G401.6 (cell line): ENCODE measurements around the gene PRKD1.

ENCODE experiments used
- FAIRE-seq: peaks from 2 replicates; lab custom pipeline; 2012; peaks lifted over from hg19 to GRCh38; lab: Jason Lieb, UNC

PRKD1 gene

DNA sequence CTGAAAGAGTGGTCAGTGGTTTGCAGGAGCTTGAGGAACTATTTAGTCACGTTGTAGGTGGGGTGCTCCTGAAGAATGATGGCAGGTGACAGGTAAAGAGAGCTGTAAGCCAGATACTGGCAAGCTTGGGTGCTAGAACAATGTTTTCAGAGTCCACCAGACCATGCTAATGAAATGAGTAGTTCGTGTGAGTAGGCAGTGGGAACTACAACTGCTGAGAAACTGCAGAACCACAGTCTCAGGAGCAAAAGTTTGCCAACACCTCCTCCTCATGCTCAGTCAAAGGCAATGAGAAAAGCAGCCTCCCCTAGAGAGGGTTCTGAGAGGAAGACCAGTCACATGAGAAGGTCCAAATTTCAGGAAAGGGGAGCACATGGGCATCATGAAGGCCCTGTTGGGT, 91.3 kb downstream of the PRKD1 start:
- no peak for FAIRE-seq

DNA sequence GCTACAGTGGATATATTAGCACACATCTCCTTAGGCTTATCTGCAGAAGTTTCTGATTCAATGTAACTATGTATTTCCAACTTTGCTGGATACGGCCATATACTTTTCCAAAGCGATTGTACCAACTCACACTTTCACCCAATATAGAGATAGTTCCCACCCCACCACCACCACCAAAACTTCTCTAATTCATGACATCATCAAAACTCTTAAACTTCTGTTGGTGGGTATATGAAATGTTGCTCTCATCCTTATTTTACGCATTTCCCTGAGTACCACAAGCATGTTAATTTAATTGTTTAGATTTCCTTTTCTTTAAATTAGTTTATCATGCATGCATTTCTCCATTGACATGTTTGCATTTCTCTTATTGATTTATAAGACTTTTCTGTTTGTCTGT, 95.6 kb downstream of the PRKD1 start:
- no peak for FAIRE-seq

DNA sequence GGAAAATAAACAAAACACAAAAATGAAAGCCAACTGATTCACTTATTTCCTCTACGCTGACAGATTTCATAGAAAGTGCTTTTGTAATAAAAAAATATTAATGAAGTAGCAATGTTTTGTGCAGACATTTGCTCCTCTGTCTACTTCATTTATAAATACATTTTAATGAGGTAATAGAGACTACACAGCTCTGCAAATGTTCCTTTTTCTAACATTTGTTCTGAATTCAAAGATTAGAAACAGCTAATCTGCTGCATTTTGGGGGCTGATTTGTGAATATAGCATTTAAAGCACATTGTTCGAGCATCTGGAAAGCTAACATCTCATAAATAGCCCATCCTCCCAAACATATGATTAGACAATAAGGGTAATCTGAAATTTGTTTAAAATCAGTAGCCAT, 97.8 kb downstream of the PRKD1 start:
- no peak for FAIRE-seq

DNA sequence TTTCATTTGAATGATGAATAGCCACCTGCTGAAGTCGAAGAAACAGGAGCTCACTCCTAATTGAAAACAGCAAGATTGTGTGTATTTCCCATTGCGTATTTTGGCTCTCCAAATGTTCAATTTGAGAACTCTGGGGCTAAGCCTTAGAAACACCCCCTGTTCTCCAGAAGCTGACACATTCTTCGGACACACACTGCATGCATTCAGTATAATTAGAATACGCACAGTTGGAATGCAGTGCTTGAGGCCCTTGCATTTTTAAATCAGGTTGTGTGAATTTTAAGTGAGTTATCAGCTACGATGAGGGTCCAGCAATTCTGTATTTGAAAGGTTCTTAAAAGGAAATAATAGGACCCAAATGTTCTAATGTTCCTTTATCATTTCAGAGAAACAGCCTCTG, 103.8 kb downstream of the PRKD1 start:
- FAIRE-seq: no peak

DNA sequence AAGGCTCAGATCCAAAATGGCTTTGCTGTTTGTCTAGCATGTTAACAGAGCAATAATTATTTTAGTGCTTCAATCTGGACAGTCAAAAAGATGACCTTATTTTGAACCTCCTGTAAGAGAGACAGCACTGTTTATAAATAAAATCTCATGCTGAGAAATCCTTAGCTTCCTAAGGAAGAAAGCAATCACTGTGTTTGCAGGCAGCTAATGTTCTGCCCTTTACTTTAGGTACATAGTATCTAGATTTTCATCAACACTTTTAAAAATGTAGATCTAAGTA, 105.3 kb downstream of the PRKD1 start:
- no peak for FAIRE-seq

DNA sequence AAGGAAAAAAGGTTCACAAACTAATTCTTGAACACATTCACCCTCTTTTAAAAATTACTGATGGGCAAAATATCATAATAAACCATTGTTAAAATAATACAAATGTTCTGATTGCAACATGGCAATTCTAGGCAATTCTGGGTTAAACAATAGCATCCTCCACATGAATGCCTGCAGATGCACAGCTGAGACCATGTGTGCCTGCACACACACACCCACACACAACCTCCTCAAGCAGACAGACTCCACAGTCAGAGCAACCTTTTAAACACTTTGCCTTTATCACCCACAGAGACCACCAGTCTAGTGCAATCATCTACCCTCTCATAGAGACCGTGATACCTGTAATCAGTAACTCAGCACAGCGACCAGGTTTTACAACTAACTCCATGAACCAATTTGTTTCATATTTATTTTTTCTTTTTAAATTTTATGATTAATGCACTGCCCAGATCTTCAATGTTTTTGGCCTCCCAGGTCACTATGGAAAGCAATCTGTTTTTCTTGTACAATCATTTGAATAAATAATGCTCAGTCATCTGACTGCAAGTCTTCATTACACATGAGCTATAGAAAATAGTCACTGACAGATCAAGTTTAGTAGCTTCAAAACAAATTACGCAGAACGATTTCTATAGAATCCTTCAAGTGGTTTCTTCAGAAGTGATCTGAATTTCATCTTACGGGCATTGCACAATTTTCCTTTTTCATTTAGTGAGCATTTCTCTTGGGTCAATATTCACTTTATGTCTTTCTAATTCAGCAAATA, 105.8 kb downstream of the PRKD1 start:
- FAIRE-seq: no peak

DNA sequence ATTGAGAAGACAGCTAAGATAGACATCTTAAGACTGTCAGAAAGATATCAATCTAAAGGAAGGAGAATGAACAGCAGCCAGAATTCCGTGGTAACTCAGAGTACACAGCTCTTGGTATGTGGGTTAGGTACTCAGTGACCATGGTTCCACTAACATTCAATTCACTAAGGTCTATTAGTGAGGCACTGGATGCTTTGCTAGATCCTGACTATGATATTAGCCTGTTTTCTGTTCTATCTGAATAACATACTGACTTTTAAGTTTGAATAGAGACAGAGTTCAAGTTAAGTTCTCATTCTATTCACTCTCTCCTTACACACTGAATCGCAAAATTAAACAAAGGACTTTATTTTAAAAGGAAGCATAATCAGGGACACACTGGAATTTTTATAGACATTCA, 106.4 kb downstream of the PRKD1 start:
- no peak for FAIRE-seq

DNA sequence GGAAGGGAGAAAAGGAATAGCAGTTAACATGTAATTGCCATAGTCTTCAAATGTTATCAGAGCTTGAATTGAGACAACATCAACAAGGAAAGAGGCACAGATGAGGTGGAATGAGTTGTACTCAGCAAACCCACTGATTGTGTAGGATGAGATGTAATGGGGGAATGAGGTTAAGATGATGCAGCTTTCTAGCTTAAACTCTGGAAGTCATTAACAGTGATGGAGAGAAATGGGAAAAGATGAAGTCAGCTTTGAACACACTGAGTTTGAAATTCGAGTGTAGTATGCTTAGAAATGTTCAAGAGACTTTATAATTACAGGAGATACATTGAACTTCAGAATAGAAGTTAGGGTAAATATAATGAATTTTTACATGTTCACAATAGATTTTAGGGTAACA, 106.9 kb downstream of the PRKD1 start:
- FAIRE-seq: no peak

DNA sequence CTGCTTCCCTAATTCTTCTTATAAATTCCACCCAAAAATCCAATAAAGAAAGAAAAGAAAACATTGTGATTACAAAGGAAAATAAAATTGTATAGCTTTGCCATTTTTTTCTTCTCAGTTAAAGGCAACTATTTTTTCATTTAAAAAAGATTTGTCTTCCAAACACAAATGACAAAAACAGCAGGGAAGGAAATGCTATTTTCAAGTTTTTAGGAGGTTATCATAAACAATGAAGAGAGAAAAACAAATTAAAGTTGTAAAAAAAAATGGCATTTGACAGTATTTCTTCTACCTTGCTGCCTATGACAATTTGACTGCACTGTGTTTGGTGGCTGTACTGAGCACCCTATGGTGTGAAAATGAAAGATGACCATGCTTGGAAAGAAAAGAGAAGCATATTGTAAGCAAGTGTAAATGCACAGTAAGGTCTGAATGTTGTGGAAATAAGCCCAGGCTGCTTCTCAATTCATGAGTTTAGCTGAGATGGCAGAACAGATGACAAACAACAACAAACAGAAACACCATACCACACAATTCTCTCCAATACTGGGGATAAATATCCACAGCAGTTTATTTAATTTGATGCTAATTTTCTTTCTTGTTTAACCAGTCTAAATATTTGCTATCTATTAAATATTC, 109.8 kb downstream of the PRKD1 start:
- FAIRE-seq: no peak

DNA sequence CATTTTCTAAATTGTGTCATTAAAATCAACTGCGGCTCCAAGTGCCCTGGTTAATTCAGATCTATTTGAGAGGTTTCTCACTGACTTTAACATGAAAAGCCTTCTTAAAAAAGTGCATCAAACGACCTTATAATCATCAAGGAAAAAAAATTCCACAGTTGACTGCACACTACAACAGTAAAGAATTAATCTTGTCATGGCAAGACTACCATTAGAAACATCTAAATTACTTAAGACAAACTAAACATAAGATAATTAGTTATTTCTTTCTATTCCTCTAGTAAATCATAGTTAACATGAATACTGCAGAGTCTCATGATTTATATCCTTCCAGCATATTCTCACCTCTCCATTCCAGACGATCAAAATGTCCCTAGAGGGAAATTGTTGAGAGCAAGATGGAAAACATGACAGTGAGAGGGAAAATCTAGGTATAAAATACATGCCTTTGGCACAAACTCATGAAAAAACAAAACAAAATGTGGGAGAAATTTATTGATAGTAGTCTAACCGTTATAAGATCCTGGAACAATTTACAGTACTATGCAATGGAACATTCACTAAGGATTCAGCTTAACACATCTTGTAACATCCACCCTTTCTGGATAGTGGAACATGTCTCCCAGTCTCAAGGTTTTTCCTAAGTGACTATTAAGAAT, 112.5 kb downstream of the PRKD1 start:
- FAIRE-seq: no peak

DNA sequence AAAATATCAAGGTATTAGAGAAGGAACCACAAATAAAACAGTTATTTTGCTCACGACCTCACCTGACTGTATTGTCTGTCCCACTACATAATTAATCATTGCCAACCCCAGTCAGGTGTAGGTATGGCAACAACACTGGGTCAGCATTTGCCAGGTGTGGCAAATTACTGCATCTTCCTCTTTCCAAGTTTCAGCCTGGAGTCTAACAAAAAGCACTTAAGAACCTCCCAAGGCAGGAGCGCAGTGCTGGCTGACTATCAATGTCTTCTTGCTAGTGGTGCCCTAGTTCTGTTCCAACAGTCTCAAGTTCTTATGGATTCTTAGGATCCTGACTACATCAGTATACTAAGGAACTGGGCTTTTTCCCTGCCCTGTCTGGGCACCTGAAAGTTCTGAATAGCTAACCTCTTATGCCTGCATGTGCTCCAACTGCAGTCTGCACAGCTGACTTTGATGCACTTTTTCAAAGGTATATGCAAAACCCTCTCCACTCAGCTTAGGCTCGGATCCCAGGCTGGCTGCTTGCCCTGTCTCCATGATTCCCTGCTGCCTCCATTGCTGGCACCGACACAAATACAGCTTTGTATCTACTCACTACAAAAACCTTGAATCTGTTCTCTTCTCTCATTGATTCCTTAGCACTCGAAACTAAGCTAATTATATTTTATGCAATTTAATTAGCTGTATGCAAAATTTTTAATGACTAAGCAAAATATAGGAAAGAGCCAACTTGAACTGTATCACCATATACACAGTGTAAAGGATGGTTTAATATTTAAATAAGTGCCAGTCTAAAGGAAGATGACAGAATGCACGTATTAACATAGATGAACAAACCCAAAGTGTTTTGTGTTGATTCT, 113.3 kb downstream of the PRKD1 start:
- no peak for FAIRE-seq

DNA sequence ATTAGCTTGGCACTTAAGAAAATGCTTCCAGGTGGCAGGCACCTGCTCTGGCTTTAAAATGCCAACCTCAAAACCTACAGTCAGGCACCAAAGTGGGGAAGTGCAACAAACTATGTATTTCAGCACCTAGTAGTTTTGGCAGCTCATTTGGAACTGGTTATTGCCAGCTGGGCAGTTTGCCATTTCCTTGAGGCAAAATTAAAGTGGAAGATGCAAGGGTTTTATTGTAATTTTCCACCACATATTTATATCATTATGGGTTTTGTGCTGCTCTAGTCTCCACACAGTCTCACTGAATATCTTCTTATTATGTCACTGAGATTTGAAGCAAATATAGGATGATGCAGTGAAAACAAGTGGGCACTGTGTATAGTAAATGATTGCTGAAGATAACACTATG, 117.0 kb downstream of the PRKD1 start:
- no peak for FAIRE-seq

DNA sequence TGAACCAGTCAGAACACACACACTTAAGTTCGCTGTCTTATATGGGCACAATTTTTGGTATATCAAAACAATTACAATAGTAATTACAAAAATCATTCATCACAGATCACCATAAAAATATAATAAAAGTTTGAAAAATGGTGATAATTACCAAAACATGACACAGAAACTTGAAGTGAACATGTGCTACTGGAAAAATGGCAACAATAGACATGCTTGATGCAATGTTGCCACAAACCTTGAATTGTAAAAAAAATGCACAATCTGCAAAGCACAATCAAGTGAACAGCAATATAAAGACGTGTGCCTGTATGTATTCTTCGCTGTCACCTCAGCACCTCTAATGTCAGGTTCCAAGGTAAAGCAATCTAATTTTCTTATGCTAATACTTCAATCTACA, 117.6 kb downstream of the PRKD1 start:
- no peak for FAIRE-seq

DNA sequence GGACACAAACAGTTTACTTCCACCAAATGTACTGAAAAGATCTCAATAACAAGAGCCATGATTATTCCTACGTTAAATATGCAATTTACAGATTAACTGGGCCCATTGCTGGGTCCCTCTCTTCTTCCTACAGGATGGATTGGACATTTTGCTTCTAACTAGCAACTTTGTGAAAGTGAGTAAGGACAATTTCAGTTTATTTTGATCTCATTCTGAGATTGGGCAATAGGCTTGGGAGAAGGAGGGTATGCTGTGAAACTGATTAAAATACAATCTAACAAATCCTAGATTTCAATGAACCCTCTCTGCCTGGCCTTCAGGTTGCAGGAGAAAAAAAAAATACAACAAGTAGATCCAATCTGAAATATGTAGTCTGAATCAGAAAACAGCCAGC, 121.5 kb downstream of the PRKD1 start:
- no peak for FAIRE-seq

DNA sequence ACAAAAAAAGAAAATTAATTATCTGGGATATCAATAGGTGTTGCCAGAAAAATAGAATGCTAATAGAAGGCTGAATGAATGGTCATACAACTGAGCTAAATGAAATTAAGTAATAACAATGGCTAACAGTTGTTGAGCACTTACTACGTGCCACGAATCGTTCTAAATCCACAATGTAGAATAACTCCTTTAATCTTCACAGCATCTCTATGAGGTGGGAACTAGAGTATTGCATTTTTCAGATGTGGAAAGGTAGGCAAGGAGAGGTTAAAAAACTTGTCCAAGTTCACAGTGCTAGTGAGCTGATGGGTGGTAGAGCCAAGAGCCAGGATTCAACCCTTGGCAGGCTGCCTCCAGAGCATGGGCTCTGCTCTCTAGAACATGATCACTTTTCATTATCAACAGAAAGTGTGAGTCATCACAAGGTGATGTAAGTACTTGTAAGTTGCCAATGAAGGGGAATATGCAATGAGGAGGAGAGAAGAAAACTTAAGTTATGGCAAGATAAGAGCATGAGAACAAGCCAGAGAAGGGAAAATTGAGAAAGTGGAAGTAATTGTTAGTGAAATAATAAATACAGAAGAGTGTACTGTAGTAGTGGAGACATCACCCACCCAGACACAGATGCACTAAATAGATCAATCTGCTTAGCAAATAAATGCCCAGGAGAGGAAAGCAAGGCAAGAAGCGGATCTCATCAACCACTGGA, 122.1 kb downstream of the PRKD1 start:
- no peak for FAIRE-seq

DNA sequence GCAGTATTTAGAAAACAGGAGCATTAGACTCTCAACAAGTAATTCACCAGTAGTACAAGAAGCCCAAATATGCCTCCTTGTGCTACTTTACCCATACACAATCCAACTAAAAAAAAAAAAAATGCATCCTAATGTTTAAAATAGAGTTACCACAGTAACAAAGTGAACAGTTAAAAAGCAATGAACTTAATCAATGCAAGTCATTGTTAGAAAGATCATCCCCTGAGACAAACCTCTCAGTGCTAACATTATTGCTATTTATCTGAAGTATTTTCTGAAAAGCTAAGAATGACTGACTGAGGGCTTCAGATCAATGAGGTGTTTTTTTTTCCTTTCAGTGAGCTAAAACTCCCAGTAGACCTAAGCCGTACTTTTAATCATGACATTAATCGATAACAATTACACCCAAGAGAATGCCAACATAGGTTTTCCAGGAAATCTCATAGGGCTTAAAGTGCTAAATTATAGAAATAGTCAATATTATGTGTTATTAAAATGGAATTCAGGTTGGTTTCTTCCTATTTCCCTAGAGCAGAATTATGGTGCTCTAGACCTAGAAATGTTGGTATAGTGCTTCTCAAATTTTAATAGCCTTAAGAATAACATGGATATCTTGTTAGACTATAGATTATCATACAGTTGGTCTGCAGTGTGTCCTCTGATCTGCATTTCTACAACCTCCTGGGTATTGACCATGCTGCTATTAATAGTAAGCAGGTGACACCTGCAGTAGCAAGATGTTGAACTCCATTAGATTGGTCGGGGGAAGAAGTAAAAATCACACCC, 123.0 kb downstream of the PRKD1 start:
- no peak for FAIRE-seq

DNA sequence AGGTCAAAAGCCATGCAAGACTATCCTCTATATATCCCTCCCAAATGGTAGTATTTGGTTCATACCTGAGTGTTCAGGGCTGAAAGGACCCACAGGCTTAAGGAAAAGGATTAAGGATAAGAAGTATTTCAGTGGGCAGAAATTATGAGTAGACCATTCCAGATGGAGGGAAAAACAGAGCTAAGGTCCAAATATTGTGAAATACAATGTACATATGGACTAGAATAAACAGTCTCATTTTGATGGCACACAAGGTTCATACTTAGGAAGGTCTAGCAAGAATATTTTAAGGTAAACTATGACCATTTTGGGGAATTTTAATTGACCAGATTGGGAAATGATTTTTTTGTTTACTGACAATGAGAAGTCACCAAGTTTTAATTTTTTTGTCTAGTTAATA, 124.6 kb downstream of the PRKD1 start:
- FAIRE-seq: no peak

DNA sequence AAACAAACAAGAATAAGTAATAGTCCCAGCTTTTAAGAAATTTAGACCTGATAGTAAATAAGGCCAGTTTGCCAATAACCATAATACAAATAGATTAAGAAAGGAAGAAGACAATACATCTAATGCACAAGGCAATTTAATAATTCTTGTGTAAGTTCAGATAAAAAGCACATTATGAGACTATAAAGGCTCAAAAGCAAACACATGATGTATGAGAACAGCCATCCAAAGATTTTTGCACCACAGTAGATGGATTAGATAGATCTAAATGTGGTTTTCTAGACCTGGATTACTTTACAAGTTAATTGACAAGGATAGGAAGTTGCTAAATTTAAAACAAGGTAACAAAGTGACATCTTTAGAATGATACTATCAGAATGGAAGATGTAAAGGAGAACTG, 125.4 kb downstream of the PRKD1 start:
- no peak for FAIRE-seq

DNA sequence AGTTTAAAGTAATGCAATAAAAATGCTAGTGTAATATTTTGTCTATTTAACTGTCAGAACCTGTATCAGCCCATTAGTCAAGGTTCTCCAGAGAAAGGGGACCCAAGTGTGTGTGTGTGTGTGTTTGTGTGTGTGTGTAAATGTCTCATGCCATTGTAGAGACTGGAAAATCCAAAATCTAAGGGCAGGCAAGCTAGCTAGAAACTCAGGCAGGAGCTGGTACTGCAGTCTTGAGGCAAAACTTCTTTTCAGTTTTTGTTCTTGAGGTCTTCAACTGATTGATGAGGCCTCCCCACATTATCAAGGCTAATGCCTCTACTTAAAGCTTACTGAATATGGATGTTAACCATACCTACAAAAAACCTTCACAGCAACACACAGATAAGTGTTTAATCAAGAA, 126.7 kb downstream of the PRKD1 start:
- FAIRE-seq: no peak

DNA sequence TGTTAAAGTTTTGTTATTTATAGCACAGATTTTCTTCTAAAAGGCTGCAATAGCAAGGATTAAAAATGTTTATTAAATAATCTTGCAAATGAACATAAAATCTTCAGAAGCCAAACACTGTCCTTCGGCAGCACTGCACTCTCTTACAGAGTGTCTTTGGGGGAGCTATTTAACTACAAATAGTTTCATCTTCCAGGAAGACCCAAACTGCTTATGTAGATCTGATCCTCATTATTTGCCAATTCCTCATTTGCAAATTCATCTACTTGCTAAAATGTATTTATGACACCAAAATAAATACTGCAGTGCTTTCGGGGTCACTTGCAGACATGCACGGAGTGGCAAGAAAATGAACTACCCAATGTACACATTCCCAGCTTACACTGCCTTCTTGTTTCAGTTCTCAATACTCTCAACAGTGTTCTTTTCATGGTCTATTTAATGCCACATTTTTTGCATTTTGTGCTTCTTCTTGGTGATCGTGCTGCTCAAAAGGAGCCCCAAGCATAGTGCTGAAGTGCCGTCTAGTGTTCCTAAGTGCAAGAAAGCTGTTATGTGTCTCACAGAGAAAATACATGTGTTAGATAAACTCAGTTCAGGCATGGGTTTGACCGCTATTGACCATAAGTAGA, 128.1 kb downstream of the PRKD1 start:
- FAIRE-seq: no peak

DNA sequence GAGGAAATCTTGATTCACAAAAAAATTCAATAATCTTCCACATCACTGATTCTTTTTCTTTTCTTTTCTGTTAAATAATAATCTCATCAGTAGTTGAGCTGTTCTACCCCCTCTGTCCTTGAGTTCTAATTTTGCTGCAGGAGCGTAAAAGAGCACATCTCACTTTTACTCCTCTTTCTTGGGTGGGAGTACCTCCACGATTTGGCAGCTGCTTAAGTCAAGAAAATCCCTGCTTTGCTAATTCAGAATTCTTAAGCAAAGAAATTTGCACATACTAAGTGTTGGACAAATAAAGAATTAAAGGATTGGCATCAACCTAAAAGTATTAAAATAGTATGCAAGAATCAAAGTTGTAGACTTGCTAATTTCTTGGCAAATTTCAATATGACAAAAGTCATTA, 128.8 kb downstream of the PRKD1 start:
- no peak for FAIRE-seq
